Eye (tissue), 1 donor: ENCODE measurements around the gene IL22.
A peak's percentile ranks its signal among the peaks of the same experiment; 100 is the strongest.

Source experiments
- DNase-seq: peaks from one replicate; pipeline ENCODE4 v3.0.0-alpha.2; 2015

The IL22 gene

DNA sequence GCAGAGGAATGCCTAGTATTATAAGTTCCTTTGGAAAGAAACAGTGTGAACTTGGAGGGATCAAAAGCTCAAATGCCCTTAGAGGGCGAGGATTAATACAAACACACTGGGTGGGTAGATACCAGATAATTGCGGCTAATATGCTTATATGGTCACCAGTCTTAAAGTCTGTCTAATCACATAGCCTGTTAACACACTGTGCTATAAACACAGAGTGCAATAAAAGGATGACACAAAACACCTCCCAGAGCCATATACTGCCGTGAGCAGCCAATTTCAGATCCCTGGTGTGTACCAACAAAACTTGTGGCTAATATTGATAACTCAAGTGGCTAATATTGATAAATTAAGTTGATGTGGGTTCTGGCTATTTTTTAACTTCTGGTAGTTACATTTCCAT lies 26.0 kb downstream of the IL22 start:
- no peak for DNase-seq

- no peak for DNase-seq
These were observed 27.6 kb downstream of the IL22 start, which contains the start of gene IL26 for GRCh38 chr12:68225576-68226476. Gene IL26 (minus strand): TSS chr12:68225810. CDS start chr12:68225756, 54 bp downstream.

GRCh38 chr12:68224613-68225285 lies 28.7 kb downstream of the IL22 start:
- DNase-seq = no peak

DNA sequence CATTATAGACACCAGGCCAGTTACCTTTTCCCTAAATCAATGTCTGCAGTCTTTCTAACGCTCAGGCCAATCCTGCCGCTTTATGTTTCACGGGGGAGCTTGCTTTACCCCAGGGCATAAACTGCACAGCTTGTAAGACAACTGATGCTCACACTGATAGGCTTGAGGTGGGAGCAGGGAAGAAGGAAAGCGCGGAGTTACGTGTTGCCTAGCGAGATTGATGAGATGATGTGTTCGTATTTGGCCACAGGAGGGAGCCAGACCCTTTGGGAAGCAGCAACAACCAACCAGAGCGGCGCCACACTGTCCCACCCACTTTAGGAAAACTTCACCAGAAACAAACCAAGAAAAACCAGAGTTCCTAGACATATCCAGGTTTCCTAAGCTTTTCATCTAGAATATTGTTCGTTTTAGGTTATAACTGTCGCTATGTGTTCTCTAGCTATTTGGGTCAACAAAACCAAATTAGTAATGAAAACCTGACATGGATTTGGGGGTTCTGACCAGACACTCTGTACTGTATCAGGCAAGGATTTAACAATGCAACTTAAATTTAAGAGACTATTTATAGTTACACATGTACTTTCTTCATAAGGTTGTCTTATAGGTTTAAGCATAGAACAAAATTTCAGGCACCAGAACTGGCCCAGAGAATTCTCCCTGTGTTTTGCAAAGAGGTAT lies 30.2 kb downstream of the IL22 start:
- peak; percentile 94 for DNase-seq

DNA sequence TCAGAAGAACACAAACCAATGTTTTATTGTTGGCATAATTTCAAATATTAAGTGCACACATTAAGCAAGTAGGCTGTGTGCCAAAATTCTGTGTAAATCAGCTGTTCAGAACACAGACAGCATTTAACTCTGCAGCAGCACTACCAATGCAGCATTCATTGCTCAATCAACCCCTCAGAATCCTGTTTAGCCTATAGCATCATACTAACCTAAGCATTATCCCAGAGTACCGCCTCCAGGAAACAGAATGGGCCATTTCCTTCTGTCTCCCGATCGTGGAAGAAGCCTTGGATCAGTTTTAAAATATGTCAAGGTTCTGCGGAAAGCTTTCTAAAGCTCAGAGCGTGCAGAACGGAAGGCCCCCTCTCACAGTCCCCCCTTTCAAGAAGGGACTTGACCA lies 31.1 kb downstream of the IL22 start:
- peak; percentile 11 for DNase-seq

- DNase-seq = no peak
These were observed 31.9 kb downstream of the IL22 start for GRCh38 chr12:68221497-68221896.

DNA sequence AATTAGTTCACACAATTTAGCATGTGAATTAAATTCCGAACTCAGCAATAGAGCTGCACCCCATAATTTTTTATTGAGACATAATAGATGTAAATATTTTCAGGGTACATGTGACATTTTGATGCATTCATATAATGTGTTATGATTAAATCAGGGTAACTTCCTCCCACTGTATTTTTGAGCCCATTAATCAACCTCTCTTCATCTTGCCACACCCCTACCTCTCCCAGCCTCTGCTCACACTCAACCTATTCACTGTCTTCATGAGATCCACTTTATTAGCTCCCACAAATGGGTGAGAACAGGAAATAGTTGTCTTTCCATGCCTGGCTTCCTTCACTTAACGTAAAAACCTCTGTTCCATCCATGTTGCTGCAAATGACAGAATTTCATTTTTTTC lies 42.5 kb downstream of the IL22 start:
- DNase-seq = no peak

DNA sequence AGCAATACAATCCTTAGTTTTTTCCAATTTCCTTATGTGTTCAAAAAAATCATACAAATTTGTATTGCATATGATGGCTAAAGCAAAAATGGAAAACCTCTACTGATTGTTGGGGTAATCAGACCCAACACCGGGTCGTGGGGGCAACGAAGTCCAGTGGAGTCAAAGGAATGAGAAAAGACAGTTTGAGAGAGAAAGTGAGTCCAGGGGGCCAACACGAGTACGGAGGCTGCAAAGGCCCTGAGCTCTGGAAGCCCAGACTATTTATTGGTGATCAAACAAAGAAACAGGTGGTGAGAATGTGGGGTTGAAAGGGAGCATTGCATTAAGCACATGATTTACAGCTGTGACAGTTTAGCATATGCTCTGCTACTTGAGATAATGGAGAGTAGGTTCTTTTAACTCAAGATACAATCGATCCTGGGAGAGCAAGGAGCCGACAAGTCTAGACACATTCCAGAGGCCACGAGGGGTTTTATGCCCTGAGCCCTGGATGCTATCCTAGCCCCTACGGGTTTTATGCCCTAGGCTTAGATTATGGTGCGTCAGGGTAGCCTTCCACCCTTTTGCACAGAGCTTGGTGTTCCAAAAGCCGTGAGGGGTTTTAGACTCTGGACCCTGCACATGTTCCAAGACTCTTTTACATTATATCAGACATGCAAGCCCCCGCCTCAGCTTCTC lies 44.2 kb downstream of the IL22 start:
- DNase-seq = peak; percentile 57

- no peak for DNase-seq
These were observed 46.1 kb downstream of the IL22 start for GRCh38 chr12:68207276-68207675.

DNA sequence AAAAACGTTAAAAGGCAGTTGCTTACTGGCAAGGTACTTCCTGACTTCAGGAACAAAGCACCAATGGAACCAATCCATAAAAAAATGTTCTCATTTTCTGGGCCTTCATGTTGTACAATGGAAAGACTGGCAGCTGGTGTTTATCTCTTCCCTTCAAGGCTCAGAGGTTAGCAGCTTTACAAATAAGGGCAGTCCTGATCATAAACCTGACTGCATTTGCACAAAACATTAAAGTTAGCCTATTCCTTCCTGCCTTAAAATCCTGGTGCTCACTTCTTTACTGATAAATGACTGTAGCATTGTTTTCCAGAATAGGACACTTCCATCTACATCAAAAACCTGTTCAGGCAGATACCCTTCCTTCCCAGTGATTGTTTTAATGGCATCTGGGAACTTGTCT lies 47.0 kb downstream of the IL22 start:
- no peak for DNase-seq

DNA sequence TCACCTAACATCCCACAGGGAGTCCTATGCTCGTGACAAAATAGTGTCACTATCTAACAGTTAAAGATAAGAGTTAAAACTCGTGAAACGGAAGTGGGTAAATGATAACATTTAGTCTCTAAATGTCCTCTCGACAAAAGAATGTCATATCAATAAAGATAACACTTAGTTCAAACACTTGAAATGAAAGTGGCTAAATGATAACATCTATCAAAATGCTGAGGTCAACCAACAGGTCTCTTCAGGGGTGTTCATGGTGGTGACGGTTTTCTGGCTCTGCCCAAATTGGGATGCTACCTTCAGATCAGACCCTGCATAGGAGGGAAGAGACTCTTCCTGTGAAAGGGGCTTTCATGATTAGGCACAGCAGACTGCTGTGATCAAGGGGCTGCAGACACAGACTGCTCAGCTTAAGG lies 49.9 kb downstream of the IL22 start:
- no peak for DNase-seq

- no peak for DNase-seq
These were observed 52.5 kb downstream of the IL22 start for GRCh38 chr12:68200854-68201253.

- no peak for DNase-seq
These were observed 54.3 kb downstream of the IL22 start for GRCh38 chr12:68199127-68199526.

- DNase-seq = no peak
These were observed 54.8 kb downstream of the IL22 start for GRCh38 chr12:68198507-68199086.
